Thyroid gland (tissue), 4 donors: ENCODE data around the gene STK24. TPM values are rescaled to one million over a fixed set of nuclear protein-coding genes. Genes with fewer than 3 reads are reported as not detected.

ENCODE experiments used
- DNase-seq, 2 donors: peaks; one replicate each; pipeline ENCODE4 v3.0.0-alpha.2; 2019
- H3K27ac ChIP-seq, 3 donors: fragments of 200-600 bp; sonication (generic); 1 replicate in 2 of 3; 2 replicates in 1 of 3; pipeline ENCODE4 v1.5.1; 2016 to 2019; ENCODE audit warnings: mild to moderate bottlenecking in 1 of 3, moderate library complexity in 1 of 3
- H3K27me3 ChIP-seq: fragments of 200-600 bp; sonication (generic); one replicate; pipeline ENCODE4 v1.5.1; 2019
- H3K36me3 ChIP-seq, 2 donors: fragments of 200-600 bp; sonication (generic); one replicate each; pipeline ENCODE4 v1.5.1; 2016 to 2019
- H3K4me1 ChIP-seq, 2 donors: fragments of 200-600 bp; sonication (generic); one replicate each; pipeline ENCODE4 v1.5.1; 2017 to 2019
- H3K4me3 ChIP-seq, 3 donors: fragments of 200-600 bp; sonication (generic); replicated peaks in 1 of 3; 1 replicate in 2 of 3; 2 replicates in 1 of 3; pipeline ENCODE4 v1.5.1; 2016; ENCODE audit warnings: mild to moderate bottlenecking in 1 of 3
- H3K9me3 ChIP-seq: fragments of 200-600 bp; sonication (generic); one replicate; pipeline ENCODE4 v1.5.1; 2017
- POLR2A ChIP-seq, 2 donors: fragments of 450-650 bp; IDR thresholded peaks; one replicate each; pipeline ENCODE4 v1.6.1; 2017; ENCODE audit warnings: antibody characterized with exemption in 2 of 2, mild to moderate bottlenecking in 2 of 2, moderate library complexity in 1 of 2
- WGBS, 2 donors: methylation state at CpG; one replicate each; pipeline ENCODE4 v1.1.5; 2017; 5-methylcytosine and 5-hydroxymethylcytosine counted together
- intact Hi-C: fragments of 100-400 bp; cut with DNase I; formaldehyde crosslinking; loops from one replicate; pipeline ENCODE4 v1.15.1; 2023
- total RNA-seq, 4 donors: library from RNA; depleted of rRNA; stranded (reverse); fragments of >200 nt; gene quantifications; one replicate each; pipeline ENCODE4 v1.2.3, GENCODE V29; 2016
- TF ChIP-seq, protein P1 (sequence below), 6 experiments: fragments of 200-600 bp in 3 of 6; fragments of 450-650 bp in 3 of 6; sonication (generic) in 3 of 6; IDR thresholded peaks; one replicate each; pipeline ENCODE4 v1.5.1; 2016 to 2019; ENCODE audit warnings: antibody characterized with exemption in 6 of 6, mild to moderate bottlenecking in 2 of 6, inconsistent platforms in 1 of 6, moderate library complexity in 1 of 6

STK24 gene
- total RNA-seq, 4 donors from 2014 or later, result 74.5 to 102 (median 90.7) TPM

DNA sequence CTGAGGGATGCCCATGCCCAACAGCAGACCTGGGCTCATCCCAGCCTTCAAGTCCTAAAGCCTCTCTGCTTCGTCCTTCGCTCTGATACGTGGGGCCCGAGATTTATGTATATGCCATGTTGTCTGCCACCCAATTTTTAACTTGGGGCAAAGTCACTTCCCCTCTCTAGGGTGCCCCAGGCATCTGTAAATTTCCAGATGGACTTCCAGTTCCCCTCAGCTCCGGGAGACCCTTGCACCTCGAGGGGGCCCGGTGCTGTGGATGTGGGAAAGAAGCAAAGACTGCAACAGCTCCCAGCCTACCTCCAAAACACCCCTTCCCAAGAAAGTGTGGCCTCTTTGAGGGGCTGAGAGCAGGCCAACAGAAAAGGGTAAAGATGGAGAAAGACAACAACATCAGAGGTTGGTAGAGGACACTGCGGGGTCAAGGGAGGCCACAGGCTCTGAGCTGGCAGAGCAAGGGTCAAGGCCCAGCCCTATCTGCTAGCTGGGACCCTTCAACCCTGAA is 97.4 kb downstream of the STK24 start:
- H3K4me1 ChIP-seq, result peaks cover 46 to 57% of the 10 kb centered on the region in 2 donors
- intact Hi-C loops, result loop anchor here (10.0 kb wide), 1 partner anchor 175 kb away; no protein-coding TSS in a partner anchor
- H3K36me3 ChIP-seq, result peaks cover 2 to 4% of the 10 kb centered on the region in 2 donors
- no peak overlapping the region for H3K4me3 ChIP-seq
- WGBS, 2 donors, result 88 to 93% methylated on average over 8 of the region's 8 CpGs
- no peaks in the 10 kb centered on the region for H3K27me3 ChIP-seq
- TF ChIP-seq, protein P1, sequence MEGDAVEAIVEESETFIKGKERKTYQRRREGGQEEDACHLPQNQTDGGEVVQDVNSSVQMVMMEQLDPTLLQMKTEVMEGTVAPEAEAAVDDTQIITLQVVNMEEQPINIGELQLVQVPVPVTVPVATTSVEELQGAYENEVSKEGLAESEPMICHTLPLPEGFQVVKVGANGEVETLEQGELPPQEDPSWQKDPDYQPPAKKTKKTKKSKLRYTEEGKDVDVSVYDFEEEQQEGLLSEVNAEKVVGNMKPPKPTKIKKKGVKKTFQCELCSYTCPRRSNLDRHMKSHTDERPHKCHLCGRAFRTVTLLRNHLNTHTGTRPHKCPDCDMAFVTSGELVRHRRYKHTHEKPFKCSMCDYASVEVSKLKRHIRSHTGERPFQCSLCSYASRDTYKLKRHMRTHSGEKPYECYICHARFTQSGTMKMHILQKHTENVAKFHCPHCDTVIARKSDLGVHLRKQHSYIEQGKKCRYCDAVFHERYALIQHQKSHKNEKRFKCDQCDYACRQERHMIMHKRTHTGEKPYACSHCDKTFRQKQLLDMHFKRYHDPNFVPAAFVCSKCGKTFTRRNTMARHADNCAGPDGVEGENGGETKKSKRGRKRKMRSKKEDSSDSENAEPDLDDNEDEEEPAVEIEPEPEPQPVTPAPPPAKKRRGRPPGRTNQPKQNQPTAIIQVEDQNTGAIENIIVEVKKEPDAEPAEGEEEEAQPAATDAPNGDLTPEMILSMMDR (IDR thresholded peaks at IDR 0.05), result no peak
- TF ChIP-seq POLR2A (IDR thresholded peaks at IDR 0.05), result no peak
- H3K27ac ChIP-seq, result peak overlapping the region in 2 of 3 donors; percentile 20 to 98
- H3K9me3 ChIP-seq, result no peaks in the 10 kb centered on the region
- DNase-seq, result no peak

DNA sequence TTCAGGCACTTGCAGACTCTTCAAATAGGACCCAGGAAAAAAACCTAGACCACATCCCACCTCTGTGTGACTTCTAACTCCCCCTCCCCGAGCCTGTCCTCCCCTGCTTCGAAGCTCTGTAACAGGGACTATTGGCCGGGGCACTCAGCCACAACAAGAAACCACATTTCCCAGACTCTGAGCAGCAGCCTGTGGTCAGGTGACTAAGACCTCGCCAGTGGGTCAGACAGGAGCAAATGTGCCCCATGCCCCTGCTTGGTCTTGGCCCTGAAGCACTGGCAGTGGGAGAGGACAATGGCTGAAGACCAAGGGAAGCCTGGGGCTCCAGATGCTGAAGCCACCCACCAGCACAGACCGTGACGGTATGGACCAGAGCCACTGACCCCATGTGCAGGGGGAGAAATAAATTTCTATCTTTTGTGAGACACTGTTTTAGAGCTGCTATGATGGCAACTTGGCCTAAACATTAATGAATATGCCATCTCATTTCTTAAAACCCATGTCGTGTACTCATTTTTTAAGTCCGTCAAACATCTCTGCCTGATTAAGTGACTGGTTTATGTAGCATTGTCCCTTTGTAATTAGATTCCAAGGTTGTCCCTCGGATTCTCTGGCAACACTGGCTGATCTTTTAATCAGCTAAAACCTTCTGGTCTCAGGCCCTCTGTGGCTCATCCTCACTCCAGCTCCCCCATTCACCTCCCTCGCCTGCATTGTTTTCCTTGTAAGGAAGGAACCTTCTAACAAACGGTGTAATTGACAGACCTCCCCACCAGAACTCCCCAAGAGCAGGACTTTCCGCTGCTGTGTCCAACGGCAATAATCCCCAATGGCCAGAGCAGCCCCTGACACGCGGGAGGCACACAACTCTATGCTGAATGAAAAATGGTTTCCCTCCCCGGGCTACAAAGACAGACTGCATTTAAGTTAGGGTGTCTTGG is 98.4 kb downstream of the STK24 start:
- no peak for DNase-seq
- H3K27ac ChIP-seq, result no peak overlapping the region
- no peak overlapping the region for H3K4me3 ChIP-seq
- H3K9me3 ChIP-seq, result no peaks in the 10 kb centered on the region
- peaks cover 35 to 47% of the 10 kb centered on the region in 2 donors for H3K4me1 ChIP-seq
- WGBS, 2 donors, result 78 to 83% methylated on average over 15 of the region's 16 CpGs
- intact Hi-C loops, result loop anchor here (10.0 kb wide), 1 partner anchor 176 kb away; no protein-coding TSS in a partner anchor
- peaks cover 10 to 12% of the 10 kb centered on the region in 2 donors for H3K36me3 ChIP-seq
- TF ChIP-seq, protein P1 (IDR thresholded peaks at IDR 0.05), result no peak
- TF ChIP-seq POLR2A (IDR thresholded peaks at IDR 0.05), result no peak
- H3K27me3 ChIP-seq, result no peaks in the 10 kb centered on the region

DNA sequence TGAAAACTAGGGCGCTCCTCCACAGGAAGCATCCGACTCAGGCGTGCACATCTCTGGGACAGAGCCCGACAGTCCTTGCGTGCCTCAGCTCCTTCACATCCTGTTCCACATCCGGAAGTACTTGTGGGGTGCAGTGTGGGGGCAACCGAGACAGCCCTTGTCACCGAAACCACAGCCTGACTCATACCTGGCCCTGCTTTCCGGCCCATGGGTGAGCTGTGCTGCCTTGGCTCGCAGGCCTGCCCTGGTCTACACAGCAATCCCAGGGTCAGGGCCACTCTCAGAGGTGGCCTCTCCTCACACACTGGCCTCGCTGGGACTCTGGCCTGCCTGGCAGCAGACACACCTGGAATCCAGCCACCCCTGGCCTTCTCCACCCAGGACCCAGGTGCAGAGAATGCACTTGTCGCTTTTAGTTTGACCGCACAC is 100.4 kb downstream of the STK24 start:
- TF ChIP-seq POLR2A (IDR thresholded peaks at IDR 0.05), result no peak
- TF ChIP-seq, protein P1 (IDR thresholded peaks at IDR 0.05), result no peak
- H3K27ac ChIP-seq, result peak overlapping the region; percentile 5 to 59 (median 57)
- no peaks in the 10 kb centered on the region for H3K27me3 ChIP-seq
- peak; percentile 32 to 41 for DNase-seq
- no peak overlapping the region for H3K4me3 ChIP-seq
- WGBS, 2 donors, result 57 to 71% methylated on average over 13 of the region's 13 CpGs
- no peaks in the 10 kb centered on the region for H3K9me3 ChIP-seq
- peaks cover 12 to 15% of the 10 kb centered on the region in 2 donors for H3K36me3 ChIP-seq
- intact Hi-C loops, result loop anchor here (10.0 kb wide), 1 partner anchor 178 kb away; no protein-coding TSS in a partner anchor
- peaks cover 18 to 30% of the 10 kb centered on the region in 2 donors for H3K4me1 ChIP-seq

DNA sequence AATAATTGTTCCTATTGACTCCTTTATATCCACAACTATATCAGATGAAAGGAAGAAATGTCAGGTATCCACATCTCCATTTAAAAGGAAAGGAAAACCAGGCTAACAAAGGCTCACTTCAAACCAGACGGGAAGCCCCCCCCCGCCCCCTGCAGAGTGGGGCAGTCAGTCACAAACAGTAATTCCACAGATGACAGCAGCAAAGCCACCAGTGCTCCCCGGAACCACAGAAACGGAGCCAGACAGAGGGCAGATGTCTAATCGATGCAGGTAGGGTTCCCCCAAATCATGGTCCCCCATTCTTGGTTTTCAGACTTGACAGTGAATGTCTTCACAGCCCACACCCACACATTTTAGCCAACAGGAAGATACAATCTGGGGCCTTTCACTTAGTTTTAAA is 100.8 kb downstream of the STK24 start:
- DNase-seq, result no peak
- no peaks in the 10 kb centered on the region for H3K27me3 ChIP-seq
- peaks cover 12 to 15% of the 10 kb centered on the region in 2 donors for H3K36me3 ChIP-seq
- H3K4me1 ChIP-seq, result peaks cover 18 to 26% of the 10 kb centered on the region in 2 donors
- H3K27ac ChIP-seq, result peak overlapping the region in 2 of 3 donors; percentile 57 to 59
- TF ChIP-seq, protein P1 (IDR thresholded peaks at IDR 0.05), result no peak
- no peak for TF ChIP-seq POLR2A (IDR thresholded peaks at IDR 0.05)
- intact Hi-C loops, result loop anchor here (10.0 kb wide), 1 partner anchor 179 kb away; no protein-coding TSS in a partner anchor
- H3K4me3 ChIP-seq, result no peak overlapping the region
- 53 to 65% methylated on average over 4 to 5 of the region's 5 CpGs for WGBS, 2 donors
- no peaks in the 10 kb centered on the region for H3K9me3 ChIP-seq
